Fibroblast of peridontal ligament (primary cell): ENCODE data around the gene STUM.

Experiments
- DNase-seq: peaks from one replicate; pipeline ENCODE4 v3.0.0-alpha.2; 2010; ENCODE audit errors: extremely low read depth

The STUM gene

GRCh38 chr1:226533220-226533619 is 15.3 kb upstream of the STUM start:
- DNase-seq = no peak

- DNase-seq = no peak
Measured at GRCh38 chr1:226534098-226534497, 14.5 kb upstream of the STUM start.

- DNase-seq = no peak
Measured at GRCh38 chr1:226534645-226535044, 13.9 kb upstream of the STUM start.

DNA sequence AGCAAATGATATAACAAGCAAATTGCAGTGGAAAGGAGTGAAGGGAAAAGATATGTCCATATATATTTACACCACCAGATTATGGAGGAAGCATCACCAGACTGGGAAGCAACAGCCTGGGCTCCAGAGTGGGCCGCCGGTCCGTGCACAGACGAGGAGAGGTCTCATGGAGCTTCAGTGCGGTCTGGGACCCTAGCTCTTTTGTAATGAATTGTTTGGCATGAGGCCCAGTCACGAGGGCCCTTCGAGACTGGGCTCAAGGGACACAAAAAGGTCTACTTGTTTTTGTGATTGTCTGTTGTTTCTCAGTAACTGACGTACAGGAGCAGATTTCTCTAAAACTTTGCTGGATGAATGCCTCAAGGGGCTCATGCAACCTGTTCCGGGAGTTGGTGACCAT is 12.9 kb upstream of the STUM start:
- DNase-seq = no peak

GRCh38 chr1:226541231-226541630 is 7.3 kb upstream of the STUM start:
- DNase-seq = no peak

DNA sequence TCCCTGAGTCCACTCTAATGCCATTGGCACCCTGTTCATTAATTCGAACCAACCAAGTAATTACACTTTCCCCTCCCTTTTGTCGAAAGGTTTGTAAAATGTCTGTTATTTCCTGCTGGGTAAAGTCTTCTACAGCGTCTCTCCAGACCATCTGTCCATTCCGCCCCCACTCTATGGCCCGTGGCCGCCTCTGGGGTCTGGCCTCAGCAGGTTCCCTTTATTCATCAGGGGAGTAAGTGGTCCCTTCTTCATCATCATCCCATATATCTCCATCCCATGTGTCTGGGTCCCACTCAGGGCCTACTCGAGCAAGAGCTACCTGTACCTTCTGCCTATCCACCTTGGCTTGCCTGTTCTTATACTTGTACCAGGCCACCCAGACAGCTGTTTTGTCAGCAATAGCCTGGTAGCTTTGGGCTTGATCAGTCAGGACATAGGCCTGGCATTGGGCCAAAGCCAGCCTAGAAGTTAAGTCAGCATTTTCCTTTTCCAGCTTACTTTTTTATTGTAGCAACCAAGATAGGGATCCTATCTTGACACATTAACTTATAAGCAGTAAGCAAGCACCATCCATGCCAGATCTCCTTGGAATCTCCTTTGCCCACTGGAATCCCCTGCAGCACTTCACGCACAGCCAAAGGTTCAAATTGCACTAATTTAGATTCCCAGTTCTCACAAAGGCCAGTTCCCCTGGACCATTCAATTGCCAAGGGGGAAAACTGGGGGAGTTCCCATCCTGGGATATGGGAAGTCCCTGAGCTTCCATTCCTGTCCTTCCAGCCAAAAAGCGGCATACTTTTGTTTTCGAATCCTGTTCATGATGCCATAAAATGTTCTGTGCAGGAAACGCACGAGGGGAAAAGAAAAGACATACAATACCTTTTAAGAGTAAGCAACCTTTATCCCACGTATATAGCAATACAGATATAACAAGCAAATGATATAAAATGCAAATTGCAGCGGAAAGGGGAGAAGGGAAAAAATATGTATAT is 6.6 kb upstream of the STUM start:
- no peak for DNase-seq

GRCh38 chr1:226542623-226543103 is 5.9 kb upstream of the STUM start:
- DNase-seq = no peak

DNA sequence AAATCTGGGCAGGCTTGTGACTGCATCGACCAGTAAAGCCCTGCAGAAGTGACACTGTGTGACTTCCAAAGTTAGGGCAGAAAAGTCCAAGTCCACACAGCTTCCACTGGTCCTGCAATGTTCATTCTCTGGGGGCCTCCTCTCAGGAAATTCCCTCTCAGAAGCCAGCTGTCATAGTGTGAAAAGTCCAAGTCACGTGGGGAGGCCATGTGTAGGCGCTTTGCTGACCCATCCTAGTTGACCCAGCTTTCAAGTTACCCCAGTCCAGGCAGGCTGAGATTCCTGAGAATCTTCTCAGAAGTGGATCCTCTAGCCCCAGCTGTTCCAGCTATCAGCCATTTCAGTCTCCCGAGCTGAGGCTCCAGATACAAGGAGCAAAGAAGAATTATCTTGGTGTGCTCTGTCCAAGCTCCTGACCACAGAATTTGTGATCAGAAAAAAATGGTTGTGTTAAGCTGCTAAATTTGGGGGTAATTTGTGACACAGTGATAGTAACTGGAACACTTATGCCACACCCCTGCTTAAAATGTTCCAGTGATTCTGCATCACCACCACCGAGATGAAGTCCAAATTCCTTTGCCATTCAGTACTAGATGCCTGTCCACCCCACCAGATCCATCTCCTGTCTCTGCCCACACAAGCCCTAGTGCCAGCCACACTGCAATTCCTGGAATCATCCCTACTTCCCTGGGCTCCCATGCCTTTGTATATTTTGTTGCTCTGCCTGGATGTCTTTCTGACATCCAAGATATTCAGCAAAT is 2.5 kb upstream of the STUM start:
- no peak for DNase-seq

DNA sequence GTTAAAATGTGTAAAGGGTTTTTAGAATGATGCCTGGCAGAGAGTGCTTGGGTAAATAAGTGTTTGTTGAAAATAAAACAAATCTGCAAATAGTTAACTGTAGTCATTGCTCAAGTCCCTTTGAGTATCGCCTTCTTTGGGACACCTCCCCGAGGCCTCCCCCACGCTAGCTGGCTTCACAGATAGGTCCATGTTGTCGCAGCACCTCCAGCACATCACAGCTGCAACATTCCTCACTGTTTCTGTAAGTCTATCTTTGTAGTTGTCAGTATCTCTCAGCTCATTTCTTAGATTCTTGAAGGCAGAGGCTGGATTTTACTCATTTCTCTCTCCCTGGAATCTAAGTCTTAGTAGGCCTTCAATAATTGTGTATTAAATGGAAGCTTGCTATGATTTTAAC is 1.6 kb upstream of the STUM start:
- no peak for DNase-seq

DNA sequence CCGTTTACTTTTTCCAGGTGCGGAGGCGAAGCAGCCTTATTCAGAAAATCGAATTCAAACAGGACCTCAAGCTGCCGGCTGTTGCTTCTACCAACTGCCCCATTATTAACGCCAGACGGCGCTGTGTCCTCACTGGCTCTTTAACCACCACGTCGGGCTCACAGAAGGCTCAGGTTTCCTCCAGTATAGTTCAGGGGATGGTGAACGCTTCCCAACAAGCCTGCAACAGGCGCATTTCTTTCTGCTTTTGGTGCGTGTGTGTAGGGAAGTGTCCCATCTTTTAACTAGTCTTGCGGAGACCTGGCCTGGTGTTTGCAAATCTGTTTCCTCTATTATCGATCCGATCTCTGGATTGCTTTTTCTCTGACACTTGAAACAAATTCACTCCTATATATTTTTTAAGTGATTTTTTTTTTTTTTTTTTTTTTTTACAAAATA is 791 bp upstream of the STUM start:
- DNase-seq = peak; percentile 86

GRCh38 chr1:226549094-226549936 is 751 bp downstream of the STUM start:
- no peak for DNase-seq

GRCh38 chr1:226549937-226550671 is 1.5 kb downstream of the STUM start:
- DNase-seq = peak; percentile 12

GRCh38 chr1:226550672-226551041 is 2.1 kb downstream of the STUM start:
- no peak for DNase-seq

DNA sequence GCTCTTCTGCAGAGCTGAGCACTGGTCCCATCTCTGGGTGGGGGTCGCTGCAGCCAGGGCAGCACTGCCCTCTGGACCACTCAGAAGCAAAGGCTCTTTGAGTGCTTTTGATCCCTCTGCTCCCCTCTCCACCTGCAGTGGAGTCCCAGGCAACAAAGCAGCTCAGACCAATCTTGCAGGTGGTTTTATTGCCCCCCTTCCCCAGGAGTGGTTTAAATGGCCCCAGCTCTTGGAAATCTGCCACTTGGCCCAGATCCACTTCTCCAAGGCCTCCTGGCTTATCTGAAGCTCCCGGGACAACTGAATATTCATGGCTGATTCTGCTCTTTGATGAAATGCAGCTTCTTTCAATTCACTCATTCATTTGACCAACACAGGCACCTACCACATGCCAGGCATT is 2.7 kb downstream of the STUM start:
- DNase-seq = no peak

GRCh38 chr1:226552061-226552460 is 3.5 kb downstream of the STUM start:
- no peak for DNase-seq

GRCh38 chr1:226553266-226553923 is 4.8 kb downstream of the STUM start:
- DNase-seq = no peak

DNA sequence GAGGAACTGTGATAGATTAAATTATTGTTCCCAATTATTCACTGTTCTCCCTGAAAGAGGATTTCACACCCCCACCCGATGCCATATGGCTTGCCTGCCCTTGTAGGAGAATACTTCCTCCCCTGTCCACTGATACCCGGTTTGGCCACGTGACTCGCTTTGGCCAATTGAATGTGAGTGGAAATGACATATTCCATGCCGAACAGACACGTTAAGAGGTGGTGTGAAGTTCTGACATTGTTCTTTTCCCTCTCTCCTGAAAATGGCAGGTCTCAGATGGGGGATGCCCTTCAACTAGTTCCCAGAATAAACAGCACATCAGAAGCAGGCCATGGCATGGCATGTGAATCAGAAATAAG is 5.3 kb downstream of the STUM start:
- DNase-seq = no peak

GRCh38 chr1:226555092-226555491 is 6.5 kb downstream of the STUM start:
- DNase-seq = no peak

DNA sequence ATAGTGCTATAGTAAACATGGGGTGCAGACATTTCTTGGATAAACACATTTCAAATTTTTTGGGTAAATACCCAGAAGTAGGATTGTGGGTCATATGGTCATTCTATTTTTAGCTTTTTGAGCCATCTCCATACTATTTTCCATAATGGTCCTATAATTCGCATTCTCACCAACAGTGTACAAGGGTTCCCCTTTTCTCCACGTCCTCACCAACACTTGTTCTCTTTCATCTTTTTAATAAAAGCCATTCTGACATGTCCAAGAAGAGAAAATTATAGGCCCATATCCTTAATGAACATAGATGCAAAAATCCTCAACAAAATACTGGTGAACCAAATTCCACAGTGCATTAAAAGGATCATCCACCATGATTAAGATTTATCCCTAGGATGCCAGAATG is 8.9 kb downstream of the STUM start:
- no peak for DNase-seq

- no peak for DNase-seq
Measured at GRCh38 chr1:226558036-226558650, 9.6 kb downstream of the STUM start.
